HFFc6 (cell line): Measurements from ENCODE around the gene ATP11A. TPM values are rescaled to one million over a fixed set of nuclear protein-coding genes. Genes with fewer than 3 reads are reported as not detected.
"Not testable (repeated sequence)": the region's sequence is repeated elsewhere in the genome, so short reads cannot be mapped to it uniquely, and the experiment has no call there.

ENCODE experiments used
- DNase-seq: peaks from one replicate; pipeline ENCODE4 v3.0.0-alpha.2; 2018
- H3K27ac Mint-ChIP-seq: 2 replicates; pipeline ENCODE4 v1.8.0; 2020; ENCODE audit warnings: mild to moderate bottlenecking, mixed read lengths
- H3K27me3 Mint-ChIP-seq: 2 replicates; pipeline ENCODE4 v1.8.0; 2021; ENCODE audit warnings: mild to moderate bottlenecking, moderate library complexity, mixed read lengths; ENCODE audit not compliant: insufficient read depth
- H3K36me3 Mint-ChIP-seq: 2 replicates; pipeline ENCODE4 v1.8.0; 2021; ENCODE audit warnings: low read depth, mixed read lengths
- H3K4me1 Mint-ChIP-seq: 2 replicates; pipeline ENCODE4 v1.8.0; 2020; ENCODE audit warnings: low read depth, mixed read lengths
- H3K4me3 Mint-ChIP-seq: 2 replicates; pipeline ENCODE4 v1.8.0; 2020; ENCODE audit warnings: mild to moderate bottlenecking, moderate library complexity, mixed read lengths
- H3K9me3 Mint-ChIP-seq: 2 replicates; pipeline ENCODE4 v1.8.0; 2020; ENCODE audit warnings: mild to moderate bottlenecking, mixed read lengths
- CTCF ChIP-seq: fragments of 200-600 bp; sonication (generic); IDR thresholded peaks from 2 replicates; pipeline ENCODE4 v1.5.0; 2021; ENCODE audit warnings: antibody characterized with exemption, mild to moderate bottlenecking
- total RNA-seq, 6 experiments: library from RNA; stranded (reverse); fragmentation: NEBNext Ultra II Directional; extraction: Animal tissue kit (Norgen Biotek cat#: 25700); gene quantifications; 2 replicates in 1 of 6; 3 replicates in 5 of 6; pipeline ENCODE4 v1.2.3, GENCODE V29; 2021

ATP11A gene
- total RNA-seq, 6 experiments from 2014 or later, result 4.3 to 29.9 (median 6.5) TPM

GRCh38 chr13:112881656-112882554, 192.1 kb downstream of the ATP11A start:
- no peak for DNase-seq
- Mint-ChIP-seq H3K27ac (no peak overlapping the region), H3K4me3 (no peak overlapping the region), H3K27me3 (peaks cover 2% of the 10 kb centered on the region), H3K36me3 (no peaks in the 10 kb centered on the region), H3K4me1 (no peaks in the 10 kb centered on the region; the same call in 1 of the 2 replicates), H3K9me3 (no peaks in the 10 kb centered on the region)
- no peak for TF ChIP-seq CTCF

GRCh38 chr13:112882555-112883024, 192.8 kb downstream of the ATP11A start:
- Mint-ChIP-seq H3K27me3 (peaks cover 2% of the 10 kb centered on the region), H3K27ac (no peak overlapping the region), H3K9me3 (no peaks in the 10 kb centered on the region), H3K4me3 (no peak overlapping the region), H3K36me3 (no peaks in the 10 kb centered on the region), H3K4me1 (no peaks in the 10 kb centered on the region; the same call in 1 of the 2 replicates)
- DNase-seq, result no peak
- TF ChIP-seq CTCF, result no peak

- peaks cover 2% of the 10 kb centered on the region for H3K27me3 Mint-ChIP-seq
- H3K4me1 Mint-ChIP-seq, result no peaks in the 10 kb centered on the region; the same call in 1 of the 2 replicates
- no peak for DNase-seq
- H3K4me3 Mint-ChIP-seq, result no peak overlapping the region
- no peaks in the 10 kb centered on the region for H3K36me3 Mint-ChIP-seq
- no peak for TF ChIP-seq CTCF
- H3K27ac Mint-ChIP-seq, result no peak overlapping the region
- H3K9me3 Mint-ChIP-seq, result no peaks in the 10 kb centered on the region
Measured at GRCh38 chr13:112883241-112883945, 193.6 kb downstream of the ATP11A start.

- not testable (repeated sequence) for H3K9me3 Mint-ChIP-seq, H3K27me3 Mint-ChIP-seq, DNase-seq, H3K27ac Mint-ChIP-seq, H3K4me1 Mint-ChIP-seq, H3K36me3 Mint-ChIP-seq, H3K4me3 Mint-ChIP-seq
Measured at GRCh38 chr13:112884700-112885099, 194.9 kb downstream of the ATP11A start.

- no peaks in the 10 kb centered on the region for H3K4me1 Mint-ChIP-seq
- no peak for TF ChIP-seq CTCF
- H3K4me3 Mint-ChIP-seq, result no peak overlapping the region
- H3K36me3 Mint-ChIP-seq, result no peaks in the 10 kb centered on the region
- no peak for DNase-seq
- H3K27me3 Mint-ChIP-seq, result peaks cover 3% of the 10 kb centered on the region
- H3K9me3 Mint-ChIP-seq, result no peaks in the 10 kb centered on the region
- no peak overlapping the region for H3K27ac Mint-ChIP-seq
Measured at GRCh38 chr13:112885242-112885781, 195.5 kb downstream of the ATP11A start.
